KOPT-K1 (cell line): Measurements from ENCODE around the gene UBQLN1.
"Not testable (repeated sequence)": the region's sequence is repeated elsewhere in the genome, so short reads cannot be mapped to it uniquely, and the experiment has no call there.

Experiments
- H3K27ac ChIP-seq: fragments of 200-600 bp; sonication (generic); 2 replicates; pipeline ENCODE4 v1.5.1; 2016; ENCODE audit warnings: antibody characterized with exemption, mild to moderate bottlenecking, low read depth, low read length; ENCODE audit not compliant: poor library complexity, severe bottlenecking
- H3K36me3 ChIP-seq: fragments of 200-600 bp; sonication (generic); 2 replicates; pipeline ENCODE4 v1.5.1; 2017; ENCODE audit warnings: antibody characterized with exemption, mild to moderate bottlenecking, low read length, moderate library complexity; ENCODE audit not compliant: insufficient read depth
- H3K9me3 ChIP-seq: fragments of 200-600 bp; sonication (generic); 2 replicates; pipeline ENCODE4 v1.5.1; 2017; ENCODE audit warnings: antibody characterized with exemption, low read length, mild to moderate bottlenecking; ENCODE audit not compliant: insufficient read depth, poor library complexity, severe bottlenecking

UBQLN1 gene

DNA sequence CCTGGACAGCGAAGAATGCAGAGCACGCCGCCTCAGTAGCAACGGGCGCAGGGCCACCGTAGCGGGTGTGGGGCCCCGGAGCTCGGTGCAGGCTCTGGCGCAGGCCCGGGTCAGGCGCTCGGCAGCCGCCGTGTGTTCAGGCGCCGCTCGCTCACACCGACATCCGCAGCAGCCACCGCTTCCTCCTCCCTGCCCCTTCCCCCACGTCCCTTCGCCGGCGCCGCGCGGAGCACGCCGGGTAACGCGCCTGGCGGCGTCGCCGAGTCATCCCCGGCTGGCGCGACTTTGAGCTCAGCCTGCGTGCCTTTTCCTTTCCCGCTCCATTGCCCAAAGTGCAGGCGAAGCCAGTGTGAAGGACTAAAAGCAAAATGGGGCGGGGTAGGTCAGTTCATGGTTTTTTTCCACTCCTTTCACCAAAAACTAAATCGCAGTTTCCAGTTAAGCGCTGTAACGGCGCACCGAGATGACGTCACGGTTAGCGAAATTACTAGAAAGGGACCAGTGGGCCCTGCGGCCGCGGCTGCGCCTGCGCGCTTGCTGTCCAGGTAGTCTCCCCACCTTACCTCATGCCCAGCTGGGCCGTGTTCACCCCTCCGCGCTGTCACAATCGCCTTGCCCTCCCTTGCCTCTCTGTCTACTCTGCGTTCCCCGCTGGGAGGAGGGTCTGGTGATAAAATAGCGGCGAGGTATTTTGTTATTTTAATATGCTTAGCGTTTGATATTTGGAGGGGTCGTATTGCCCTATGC lies at the start of gene UBQLN1:
Gene UBQLN1 (minus strand): TSS at position 191 of the 747 bp plus-strand sequence. CDS start 279 bp downstream, outside the sequence.
- Histone ChIP-seq H3K27ac (peak within 1 kb of the TSS; percentile 95), H3K36me3 (0 out of 2 replicates have a peak, but pooled peaks cover 11% of the 10 kb centered on the region), H3K9me3 (peaks cover 8% of the 10 kb centered on the region)

DNA sequence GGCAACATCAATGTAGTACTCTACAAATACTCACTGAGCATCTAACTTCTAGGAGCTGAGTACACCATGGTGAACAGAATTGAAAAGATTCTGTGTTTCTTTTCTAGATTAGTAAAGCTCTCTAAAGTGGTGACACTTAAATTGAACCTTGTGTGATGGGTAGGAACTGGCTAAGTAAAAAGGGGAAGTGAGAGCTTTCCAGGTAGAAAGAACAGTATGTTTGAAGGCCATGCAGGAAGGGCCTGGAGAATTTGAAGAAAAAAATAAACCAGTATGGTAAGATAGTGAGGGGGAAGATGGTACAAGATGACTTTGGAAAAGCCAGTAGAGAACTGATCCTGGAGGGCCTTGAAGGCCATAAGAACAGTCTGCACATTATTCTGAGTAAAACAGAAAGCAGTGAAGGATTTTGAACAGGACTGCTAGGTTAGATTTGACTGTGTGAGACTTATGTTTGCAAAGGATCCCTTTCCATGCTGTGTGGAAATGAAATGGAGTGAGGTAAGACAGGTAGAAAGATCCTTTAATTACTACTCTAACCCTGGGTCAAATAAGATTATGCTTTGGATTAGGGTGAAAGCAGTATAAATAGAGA lies 46.7 kb upstream of the UBQLN1 start:
- Histone ChIP-seq H3K36me3 (no peaks in the 10 kb centered on the region), H3K9me3 (no peaks in the 10 kb centered on the region), H3K27ac (no peak overlapping the region)

DNA sequence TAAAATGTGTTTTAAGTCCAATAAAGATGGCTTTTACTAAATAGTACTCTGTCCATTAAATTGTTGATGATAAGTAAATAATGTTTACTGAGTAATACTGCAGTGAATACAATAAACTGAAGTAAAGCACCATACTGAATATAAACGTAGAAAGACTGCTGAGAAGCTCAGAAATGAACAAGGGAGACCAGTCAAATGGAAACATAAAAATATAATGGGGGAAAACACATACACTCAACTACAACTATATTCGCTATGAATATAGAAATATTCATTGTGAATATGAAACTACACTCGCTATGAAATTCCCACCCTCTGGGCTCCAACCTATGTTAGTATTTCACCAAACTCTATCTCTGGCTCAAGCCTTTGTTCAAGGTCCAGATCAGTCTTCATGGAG lies 41.9 kb upstream of the UBQLN1 start:
- H3K36me3 ChIP-seq, result no peaks in the 10 kb centered on the region
- no peaks in the 10 kb centered on the region for H3K9me3 ChIP-seq
- no peak overlapping the region for H3K27ac ChIP-seq

DNA sequence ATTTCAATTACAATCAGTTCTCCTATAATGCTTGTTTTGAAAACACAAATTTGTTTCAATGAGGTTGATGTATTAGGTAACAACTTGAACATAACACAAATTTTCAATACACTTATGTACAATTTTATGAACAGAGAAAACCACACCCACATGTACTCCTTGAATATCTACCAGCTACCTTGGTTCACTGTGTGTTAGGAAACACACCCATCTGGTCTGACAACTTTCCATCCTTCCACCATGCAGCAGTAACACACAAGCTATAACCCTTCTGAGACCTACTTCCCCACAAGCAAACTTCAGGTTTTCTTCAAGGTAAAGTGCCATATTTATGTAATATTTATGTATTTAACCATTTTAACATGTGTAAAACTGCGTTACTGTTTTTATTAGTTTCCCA lies 36.4 kb upstream of the UBQLN1 start:
- no peaks in the 10 kb centered on the region for H3K36me3 ChIP-seq
- H3K27ac ChIP-seq, result no peak overlapping the region
- no peaks in the 10 kb centered on the region for H3K9me3 ChIP-seq

DNA sequence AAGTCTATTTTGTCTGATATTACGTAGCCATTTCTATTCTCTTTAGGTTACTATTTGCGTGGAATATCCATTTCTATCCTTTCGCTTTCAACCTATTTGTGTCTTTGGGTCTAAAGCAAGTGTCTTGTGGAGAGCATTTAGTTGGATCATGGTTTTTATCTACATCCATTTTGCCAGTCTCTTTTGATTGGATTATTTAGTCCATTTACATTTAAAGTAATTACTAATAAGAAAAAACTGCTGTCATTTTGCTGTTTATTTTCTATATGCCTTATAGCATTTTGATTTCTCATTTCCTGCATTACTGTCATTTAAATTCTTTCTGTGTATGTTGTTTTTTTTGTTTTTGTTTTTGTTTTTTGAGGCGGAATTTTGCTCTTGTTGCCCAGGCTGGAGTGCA lies 26.0 kb upstream of the UBQLN1 start:
- Histone ChIP-seq H3K36me3 (no peaks in the 10 kb centered on the region), H3K9me3 (no peaks in the 10 kb centered on the region), H3K27ac (no peak overlapping the region)

DNA sequence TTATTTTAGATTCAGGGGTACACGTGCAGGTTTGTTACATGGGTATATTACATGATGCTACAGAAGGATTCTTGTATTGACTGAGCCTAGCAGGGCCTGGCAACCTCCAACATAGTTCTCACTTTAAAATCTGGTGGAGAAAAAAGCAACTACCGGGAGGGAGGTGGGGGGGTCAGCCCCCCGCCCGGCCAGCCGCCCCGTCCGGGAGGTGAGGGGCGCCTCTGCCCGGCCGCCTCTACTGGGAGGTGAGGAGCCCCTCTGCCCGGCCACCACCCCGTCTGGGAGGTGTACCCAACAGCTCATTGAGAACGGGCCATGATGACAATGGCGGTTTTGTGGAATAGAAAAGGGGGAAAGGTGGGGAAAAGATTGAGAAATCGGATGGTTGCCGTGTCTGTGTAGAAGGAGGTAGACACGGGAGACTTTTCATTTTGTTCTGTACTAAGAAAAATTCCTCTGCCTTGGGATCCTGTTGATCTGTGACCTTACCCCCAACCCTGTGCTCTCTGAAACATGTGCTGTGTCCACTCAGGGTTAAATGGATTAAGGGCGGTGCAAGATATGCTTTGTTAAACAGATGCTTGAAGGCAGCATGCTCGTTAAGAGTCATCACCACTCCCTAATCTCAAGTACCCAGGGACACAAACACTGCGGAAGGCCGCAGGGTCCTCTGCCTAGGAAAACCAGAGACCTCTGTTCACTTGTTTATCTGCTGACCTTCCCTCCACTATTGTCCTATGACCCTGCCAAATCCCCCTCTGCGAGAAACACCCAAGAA lies 21.0 kb upstream of the UBQLN1 start:
- H3K36me3 ChIP-seq, H3K27ac ChIP-seq, H3K9me3 ChIP-seq: not testable (repeated sequence)

DNA sequence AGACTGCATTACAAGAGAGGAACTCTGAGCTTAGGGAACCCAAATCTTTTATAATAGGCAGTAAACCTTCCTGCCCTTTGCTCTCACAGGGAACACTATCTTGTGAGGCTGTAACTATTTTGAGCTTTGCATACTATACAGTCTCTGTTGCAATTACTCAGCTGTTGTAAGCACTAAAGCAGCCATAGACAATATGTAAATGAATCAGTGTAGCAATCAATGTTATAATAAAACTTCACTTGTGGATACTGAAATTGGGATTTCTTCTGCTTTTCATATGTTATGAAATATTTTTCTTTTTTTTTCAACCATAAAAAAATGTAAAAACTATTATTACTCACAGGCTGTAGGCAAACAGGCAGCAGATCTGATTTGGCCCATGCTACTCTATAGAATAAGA lies 16.7 kb upstream of the UBQLN1 start:
- H3K27ac ChIP-seq, result no peak overlapping the region
- H3K36me3 ChIP-seq, result no peaks in the 10 kb centered on the region
- H3K9me3 ChIP-seq, result no peaks in the 10 kb centered on the region

DNA sequence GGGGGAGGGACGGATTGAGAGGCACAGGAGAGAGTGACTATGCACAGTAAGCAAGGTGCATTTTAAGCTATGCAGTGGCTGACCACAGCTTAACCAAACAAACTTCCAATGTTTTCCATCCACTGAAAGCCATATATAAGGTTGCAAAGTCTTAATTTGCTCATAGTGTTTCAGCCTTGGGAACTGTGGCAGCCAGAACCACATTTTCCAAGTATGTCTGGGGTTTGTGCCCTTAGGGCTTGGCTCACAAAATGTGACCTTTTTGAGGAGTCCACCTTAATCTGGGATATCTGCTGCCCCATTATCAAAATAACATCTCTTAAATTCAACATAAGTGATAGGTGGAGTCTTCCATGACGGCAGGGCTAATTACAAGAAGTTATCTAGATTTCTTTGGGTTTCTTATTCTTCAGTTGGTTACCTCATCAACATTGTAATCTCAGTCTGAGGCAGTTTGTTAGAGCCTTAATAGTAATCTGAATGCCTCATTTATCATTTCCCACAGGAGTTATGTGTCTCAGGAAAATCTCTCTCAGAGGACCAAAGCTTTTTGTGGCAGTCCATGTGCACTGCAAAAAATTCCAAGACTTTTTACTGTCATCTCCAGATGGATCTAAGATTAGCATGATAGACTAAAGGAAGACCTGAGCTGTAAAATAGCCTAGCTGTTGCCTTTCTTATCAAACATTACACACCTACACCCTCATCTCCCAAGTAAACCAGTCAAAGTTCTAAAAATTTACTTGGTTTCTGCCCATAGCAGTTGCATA lies 15.2 kb upstream of the UBQLN1 start:
- Histone ChIP-seq H3K27ac (no peak overlapping the region), H3K36me3 (no peaks in the 10 kb centered on the region), H3K9me3 (no peaks in the 10 kb centered on the region)

DNA sequence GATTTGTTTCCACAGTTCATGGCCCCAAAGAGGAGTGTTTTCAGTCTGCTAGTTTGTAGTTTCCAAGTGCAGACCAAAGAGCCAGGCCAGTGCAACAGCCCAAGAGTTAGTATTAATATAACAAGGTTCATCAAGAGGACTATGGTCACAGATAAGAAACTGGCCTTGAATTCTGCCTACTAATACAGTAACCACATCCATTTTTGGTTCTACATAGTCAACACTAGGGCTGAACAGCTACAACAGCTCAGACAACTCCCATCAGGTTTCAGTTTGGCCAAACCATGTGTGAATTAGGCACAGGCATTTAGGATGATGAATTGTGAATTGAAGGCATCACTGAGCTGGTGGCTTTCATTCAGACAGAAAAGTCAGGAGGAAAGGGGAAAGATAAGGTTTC lies 13.8 kb upstream of the UBQLN1 start:
- Histone ChIP-seq H3K27ac (no peak overlapping the region), H3K9me3 (no peaks in the 10 kb centered on the region)

DNA sequence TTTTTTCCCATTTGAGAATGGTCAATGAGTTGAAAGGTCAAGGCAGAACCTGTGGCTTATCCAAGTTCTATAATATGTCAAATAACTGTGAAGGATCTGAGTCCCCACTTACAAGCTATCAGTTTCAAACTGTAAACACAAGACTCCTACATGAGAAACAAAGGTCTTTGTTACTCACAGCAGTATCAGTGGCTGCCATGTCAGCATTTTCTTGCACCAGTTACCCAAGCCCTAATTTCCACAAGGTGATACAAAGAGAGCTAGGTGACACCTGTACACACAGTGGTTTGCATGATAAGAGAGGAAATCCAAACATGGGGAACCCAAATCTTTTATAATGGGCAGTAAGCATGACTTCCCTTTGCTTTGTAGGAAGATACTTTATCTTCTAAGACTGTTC lies 8.0 kb upstream of the UBQLN1 start:
- Histone ChIP-seq H3K36me3 (no peaks in the 10 kb centered on the region), H3K9me3 (no peaks in the 10 kb centered on the region), H3K27ac (no peak overlapping the region)

More for the DNA sequence above, 13.8 kb upstream of the UBQLN1 start:
- H3K36me3 ChIP-seq, result no peaks in the 10 kb centered on the region

DNA sequence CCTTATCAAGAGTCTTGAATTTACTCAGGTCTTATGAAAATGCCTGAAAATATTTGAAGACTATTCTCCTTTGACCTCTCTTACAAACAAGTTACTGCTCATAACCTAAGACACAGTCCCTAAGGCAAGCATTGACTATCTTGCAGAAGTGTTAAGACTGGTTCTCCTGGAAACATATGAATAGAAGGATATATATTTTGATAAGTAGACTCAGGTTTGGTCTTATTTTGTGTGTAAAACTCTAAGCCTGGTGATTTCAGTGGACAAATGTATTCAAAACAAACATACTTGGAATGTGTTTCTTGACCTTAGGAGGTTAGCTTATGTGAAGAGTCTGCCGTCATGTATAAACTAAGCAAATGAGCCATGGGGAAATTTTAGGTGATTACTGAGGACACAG lies 7.5 kb upstream of the UBQLN1 start:
- no peaks in the 10 kb centered on the region for H3K36me3 ChIP-seq
- no peaks in the 10 kb centered on the region for H3K9me3 ChIP-seq
- no peak overlapping the region for H3K27ac ChIP-seq

DNA sequence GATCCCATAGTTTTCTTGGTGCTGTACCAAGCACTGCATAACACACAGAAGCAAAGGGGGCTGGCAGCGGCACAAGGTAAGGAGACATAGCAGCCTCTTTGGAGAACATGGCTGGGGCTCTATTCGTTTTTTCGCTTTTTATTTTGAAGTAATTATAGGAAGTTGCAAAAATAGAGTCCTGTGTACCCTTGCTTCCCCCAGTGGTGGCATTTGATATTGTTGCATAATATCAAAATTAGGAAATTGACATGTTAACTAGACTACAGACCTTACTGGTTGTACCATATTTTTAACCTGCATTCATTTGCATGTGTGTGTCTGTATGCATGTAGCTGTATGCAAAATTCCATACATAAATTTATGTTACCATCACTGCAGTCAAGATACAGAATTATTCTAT lies 6.6 kb upstream of the UBQLN1 start:
- H3K36me3 ChIP-seq, result no peaks in the 10 kb centered on the region
- H3K27ac ChIP-seq, result no peak overlapping the region
- H3K9me3 ChIP-seq, result no peaks in the 10 kb centered on the region

DNA sequence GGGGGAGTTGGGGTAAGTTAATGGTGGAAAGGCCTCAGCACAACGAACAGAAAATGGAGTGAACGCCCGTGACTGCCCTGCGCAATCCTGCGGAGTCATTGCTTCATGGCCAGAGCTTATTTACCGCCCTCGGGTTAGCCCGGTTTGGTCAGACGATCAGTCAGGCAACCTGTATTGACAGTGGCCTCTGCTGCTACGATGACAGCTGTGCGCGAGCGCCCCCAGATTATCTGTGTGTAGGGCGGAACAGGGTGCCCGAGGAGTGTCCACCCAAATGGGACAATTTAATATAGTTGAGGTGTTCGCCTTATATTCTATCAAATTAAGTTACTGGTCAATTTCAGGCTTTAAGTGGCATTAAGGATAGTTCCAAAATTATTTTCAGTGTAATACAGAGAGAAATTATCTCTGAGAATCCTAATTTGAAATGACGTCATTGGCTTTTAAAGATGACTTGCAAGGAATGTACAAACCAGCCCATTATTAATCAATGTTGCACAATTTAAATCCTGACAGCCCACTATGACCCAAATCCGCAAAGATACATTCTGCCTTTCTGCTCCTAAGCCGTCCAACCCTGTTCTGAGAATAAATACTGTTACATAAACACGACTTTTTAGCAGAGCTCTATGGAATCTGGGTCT lies 879 bp upstream of the UBQLN1 start:
- peak overlapping the region; percentile 95 for H3K27ac ChIP-seq
- H3K36me3 ChIP-seq, result 0 out of 2 replicates have a peak, but pooled peaks cover 11% of the 10 kb centered on the region
- H3K9me3 ChIP-seq, result peaks cover 8% of the 10 kb centered on the region

DNA sequence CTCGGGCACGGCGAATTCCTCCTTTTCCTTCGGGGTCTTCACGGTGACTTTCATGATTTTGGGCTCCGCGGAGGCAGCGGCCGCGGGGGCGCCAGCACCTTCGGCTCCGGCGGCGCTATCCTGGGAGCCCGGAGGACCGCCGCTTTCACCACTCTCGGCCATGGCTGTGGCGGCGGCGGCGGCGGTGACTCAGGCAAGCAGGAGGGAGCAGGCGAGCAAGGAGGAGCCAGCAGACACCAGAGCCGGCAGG lies 315 bp downstream of the UBQLN1 start:
- Histone ChIP-seq H3K9me3 (peaks cover 8% of the 10 kb centered on the region), H3K27ac (peak overlapping the region; percentile 95), H3K36me3 (0 out of 2 replicates have a peak, but pooled peaks cover 11% of the 10 kb centered on the region)
